Measurements from ENCODE around the gene RTN4R.

The RTN4R gene

DNA sequence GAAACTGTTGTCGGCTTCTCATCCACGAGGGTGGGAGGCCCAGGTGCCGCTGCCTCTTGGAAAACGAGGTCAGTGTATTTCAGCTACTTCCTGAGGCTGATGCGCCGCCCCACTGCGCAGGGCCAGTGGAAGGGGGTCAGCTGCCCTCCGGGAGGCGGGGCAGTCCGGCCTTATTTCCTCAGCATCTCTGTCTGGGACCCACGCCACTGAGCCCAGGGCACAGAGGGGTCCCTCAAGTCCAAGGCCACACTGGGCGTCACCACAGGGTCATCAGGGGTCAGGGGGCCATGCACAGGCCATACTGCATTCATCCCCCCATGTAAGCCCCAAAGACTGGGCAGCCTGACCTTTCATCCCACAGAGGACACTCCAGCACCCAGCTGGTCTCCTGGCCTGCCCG lies 12.1 kb downstream of the RTN4R start:
- no peak for DNase-seq

GRCh38 chr22:20254975-20255946 lies 12.9 kb downstream of the RTN4R start:
- no peak for DNase-seq

GRCh38 chr22:20253161-20253560 lies 15.0 kb downstream of the RTN4R start:
- no peak for DNase-seq

DNA sequence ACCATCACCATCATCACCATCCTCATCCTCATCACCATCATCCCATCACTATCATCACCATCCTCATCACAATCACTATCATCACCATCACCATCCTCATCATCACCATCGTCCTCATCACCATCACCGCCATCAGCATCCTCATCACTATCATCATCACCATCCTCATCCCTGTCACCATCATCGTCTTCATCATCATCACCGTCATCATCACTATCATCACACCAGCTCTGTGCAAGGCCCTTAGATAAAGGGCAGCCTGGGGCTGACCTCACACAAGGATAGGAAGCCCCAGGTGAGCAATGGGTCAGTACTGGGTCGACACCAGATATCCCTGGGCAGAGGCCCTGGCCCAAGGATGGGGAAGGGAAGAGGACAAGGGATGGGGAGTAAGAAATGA lies 16.1 kb downstream of the RTN4R start:
- no peak for DNase-seq

DNA sequence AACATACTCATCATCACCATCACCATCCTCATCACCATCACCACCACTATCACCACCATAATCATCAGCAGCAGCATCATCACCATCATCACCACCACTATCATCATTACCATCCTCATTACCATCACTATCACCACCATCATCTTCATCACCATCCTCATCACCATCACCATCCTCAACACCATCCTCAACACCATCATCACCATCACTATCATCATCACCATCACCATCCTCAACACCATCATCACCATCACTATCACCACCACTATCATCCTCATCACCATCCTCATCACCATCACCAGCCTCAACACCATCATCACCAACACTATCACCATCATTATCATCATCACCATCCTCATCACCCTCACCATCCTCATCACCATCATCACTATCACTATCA lies 16.6 kb downstream of the RTN4R start:
- no peak for DNase-seq

DNA sequence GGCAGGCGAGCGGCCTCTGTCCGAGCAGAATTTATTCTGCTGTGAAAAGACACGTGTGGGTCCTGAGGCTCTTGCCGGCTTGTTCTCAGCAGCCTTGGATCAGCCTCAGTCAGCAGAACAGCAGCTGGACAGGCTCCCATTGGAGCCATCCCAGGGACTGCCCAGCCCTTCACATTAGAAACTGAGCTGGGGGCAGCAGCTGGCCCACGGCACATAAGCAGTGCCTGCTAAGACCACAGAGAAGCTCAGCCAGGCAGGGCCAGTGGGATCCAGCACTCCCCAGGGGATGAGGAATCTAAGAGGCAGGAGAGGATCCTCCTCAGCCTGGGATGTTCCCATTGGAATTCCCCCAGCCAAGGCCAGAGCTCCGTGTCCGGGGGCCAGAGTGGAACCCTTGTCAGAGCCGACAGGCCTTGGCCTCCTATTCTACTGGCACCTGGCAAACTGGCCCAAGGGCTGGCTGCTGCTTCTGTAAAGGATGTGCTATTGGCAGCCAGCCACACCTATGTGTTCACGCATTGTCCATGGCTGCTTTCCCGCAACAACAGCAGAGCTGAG lies 18.2 kb downstream of the RTN4R start:
- peak; percentile 22 for DNase-seq

GRCh38 chr22:20248461-20248978 lies 19.6 kb downstream of the RTN4R start:
- DNase-seq = no peak

DNA sequence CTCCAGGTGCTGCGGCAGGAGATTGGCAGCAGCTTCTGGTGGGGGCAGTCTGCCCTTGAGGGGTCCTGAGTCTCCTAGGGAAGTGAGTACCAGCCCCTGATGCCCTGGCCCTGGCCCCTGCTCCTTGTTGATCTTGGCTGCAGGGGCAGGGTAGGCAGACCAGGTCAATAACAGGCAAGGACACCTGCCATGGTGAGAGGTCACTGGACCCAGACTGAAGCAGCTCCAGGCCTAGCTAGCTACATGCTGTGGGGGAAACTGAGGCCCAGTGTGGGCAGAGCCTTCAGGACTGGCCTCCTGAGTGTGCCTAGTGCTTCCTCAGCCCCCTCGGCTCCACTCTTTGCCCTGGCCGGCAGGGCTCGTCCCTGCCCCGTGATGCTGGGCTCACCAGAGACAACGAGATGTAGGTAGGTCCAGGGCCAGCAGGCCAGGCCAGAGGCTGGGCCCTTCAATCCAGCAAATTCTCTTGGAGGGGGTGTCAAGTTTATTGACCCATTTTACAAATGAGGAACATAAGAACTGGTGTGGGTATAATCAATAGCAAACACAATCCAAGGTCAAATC lies 20.4 kb downstream of the RTN4R start:
- DNase-seq = no peak

DNA sequence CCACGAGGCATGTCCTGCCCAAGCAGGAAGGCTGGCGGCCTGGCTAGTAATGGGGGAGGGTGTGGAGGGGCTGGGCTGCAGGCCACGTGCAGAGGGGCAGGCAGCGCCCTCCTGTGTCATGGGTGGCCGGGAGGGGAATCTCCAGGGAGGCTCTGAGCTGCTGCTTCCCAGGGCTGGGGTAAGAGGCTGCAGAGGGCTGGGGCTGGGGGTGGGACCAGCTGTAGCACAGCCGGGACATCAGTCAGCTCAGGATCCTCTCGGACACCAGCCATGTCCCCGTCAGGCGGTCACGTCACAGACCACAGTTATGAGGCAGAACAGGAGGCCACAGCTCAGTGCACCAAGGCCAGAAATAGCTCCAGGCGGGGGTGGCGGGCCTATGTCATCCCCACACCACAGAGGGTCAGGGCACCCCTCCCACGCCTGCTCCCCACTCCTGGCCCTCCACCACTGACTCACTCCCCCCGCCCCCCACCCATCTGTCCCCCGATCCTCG lies 21.1 kb downstream of the RTN4R start:
- DNase-seq = peak; percentile 23

DNA sequence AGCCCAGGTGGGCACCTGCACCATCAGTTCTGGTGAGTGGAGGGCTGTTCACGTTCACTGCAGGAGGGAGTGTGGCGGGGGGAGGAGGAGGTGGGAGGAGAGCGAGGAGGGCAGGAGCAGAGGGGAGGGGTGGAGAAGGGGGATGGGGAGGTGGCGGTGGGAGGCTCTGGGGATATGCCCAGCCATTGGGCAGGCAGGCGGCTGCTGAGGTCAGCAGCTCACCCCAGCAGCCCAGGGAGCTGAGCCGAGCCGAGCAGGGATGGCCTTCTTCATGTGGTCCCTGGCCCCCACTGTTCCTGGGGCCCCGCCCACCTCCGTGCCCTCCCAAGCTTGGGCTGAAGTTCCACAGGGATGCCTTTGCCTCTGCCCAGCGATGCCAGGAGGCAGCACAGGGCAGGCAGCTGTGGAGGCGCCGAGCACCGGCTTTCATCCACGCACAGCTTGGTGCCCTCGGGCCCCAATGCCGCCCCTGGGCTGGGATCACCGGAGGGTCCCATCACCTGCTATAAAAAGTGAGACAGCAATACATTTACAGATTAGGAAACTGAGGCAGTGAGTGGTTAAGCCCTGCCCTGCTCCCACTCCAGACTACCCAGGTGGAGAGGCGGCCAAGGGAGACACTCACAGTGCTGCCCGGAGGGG lies 21.6 kb downstream of the RTN4R start:
- DNase-seq = no peak

DNA sequence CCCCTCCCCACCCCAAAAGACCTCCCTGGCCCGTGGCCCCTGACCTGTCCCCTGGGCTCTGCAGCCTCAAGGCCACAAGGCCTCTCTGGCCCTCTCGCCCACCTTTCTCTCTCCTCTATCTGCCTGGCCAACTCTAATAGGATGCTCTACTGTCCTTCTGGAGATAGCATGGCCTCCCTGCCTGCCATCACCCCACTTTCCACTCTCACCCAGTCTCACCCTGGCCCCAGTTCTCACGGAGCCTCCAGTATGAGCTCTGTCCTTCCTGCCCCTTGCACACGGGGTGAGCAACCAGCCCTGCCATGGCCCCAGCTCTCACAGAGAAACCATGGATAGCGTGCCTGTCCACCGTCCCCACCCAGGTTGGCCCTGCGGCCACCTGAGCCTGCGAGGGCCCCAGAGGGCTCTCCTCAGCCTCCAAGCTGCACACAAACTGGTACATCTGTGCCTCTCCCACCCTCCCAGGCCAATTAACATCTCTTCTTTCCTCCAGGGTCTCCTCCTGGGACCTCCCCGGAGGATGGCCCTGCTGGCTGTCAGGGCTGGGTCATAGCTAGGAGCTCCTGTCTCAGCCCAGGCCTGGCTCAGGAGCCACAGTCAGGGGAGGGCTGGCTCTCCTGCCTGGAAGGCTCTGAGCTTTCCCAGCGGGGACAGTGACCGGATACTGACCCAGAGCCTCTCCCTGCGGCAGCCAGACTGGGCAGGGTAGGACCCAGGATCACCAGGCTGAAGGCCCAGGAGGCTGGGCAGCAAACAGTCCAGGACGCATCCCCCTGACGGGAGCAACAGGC lies 22.3 kb downstream of the RTN4R start:
- no peak for DNase-seq

DNA sequence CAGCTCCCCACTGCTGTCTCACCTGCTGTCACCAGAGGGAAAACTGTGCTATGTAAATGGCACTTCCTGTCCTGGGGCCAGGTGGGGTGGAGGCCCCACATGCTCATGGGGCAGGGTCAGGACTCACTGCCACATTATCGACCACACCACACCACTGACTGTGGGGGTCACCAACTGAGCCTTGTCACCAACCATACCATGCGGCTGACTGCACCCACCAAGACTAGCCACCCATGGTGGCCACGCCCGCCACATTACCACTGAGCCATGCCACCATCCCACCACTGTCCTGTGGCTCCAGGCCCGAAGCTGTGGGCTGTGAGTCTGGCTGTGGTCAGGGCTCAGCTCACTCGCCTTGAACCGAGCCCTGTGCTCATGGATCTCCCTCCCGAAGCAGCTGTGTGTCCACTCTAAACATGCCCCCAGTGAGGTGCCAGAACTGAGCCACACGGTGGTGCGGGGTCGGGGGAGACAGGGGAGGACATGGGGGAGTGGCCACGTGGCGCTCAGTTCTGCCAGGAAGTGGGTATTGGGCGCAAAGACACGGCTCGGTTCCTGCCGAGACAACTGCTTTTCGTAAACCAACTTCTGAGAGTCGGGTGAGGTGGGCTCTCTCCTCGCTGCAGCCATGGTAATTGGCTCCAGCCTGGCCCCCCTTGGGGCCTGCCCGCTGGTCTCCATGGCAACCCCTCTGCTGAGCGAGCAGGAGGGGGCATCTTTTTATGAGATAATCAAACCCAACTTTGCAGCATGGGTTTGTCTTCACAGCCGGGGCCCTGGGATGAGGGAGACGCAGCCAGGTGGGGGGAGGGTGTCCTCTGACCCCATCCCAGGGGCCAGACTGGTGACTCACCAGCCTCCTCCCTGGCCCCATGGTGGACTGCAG lies 23.2 kb downstream of the RTN4R start:
- DNase-seq = peak; percentile 3

GRCh38 chr22:20244250-20244648 lies 23.9 kb downstream of the RTN4R start:
- DNase-seq = no peak

- peak; percentile 82 for DNase-seq
These were observed 24.4 kb downstream of the RTN4R start for GRCh38 chr22:20243537-20244249.

DNA sequence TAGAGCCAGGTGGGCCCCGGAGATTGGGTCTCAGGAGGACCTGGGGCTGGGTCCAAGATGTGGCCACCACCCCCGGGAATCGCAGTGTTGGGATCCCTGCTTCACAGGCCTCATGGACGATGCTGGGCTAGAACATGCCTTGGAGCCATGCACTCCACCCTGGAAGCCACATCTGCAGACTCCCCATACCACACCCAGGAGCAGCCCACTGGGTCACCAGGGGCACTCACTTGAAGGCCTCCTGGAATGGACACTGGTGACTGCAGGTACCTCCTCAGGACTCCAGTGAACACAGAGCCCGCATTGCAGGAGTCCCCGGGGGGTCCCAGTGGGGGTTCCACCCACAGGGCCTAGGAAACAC lies 25.0 kb downstream of the RTN4R start:
- no peak for DNase-seq

- DNase-seq = no peak
These were observed 25.5 kb downstream of the RTN4R start for GRCh38 chr22:20242393-20243175.

DNA sequence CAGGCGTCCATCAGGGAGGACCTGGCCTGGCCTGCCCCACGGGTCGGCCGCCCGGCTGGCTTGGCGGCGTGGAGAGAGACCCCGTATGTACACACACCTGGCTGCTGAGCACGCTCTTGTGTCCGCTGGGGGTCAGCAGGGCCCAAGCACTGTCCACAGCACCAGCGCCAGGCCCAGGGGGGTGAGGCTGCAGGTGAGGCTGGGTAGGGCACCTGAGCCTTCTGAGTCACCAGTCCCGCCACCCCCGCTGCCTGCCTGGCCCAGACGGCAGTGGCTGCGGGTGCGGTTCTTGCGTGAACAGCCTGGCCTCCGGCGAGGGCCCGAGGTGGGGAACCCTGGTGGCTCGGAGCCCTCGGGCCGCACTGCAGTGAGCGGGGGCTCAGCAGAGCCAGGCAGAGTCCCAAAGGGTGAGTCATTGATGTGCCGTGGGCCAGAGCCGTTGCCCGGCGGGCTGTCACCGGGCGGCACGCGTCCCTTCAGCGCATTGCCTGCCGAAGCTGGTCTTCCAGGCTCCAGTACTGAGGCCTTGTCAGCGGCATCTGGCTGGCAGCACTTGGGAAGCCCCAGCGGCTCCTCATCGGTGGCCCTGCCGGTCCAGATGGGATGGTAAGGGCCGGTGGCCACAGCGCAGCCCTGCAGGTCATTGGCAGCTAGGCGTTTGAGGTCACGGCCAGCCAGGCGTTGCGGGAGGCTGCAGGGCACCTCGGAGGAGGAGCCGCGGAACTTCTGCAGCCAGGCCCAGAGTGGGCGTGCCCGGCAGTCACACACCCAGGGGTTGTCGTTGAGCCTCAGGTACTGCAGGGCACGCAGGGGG lies 26.3 kb downstream of the RTN4R start:
- no peak for DNase-seq

- no peak for DNase-seq
These were observed 27.2 kb downstream of the RTN4R start for GRCh38 chr22:20240900-20241299.

DNA sequence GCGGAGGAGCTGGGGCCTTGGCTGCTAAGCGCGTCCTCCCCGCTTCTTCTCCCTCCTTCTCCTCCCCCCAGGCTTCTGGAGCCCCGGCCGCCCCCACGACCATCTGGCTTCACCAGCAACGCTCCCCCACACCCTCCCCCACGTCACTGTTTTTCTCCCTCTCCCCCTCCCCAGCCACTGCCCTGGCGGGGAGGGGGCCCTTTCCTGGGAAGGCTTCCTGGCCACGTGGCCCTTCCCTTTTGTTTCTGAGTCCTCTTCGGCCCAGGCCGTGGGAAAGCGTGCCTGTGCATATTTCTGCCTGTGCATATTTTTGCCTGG lies 27.7 kb downstream of the RTN4R start:
- peak; percentile 24 for DNase-seq
